Tibial artery (tissue), 4 donors: ENCODE results near the gene LCLAT1.
A peak's percentile ranks its signal among the peaks of the same experiment; 100 is the strongest.

Source experiments
- DNase-seq, 2 donors: peaks; one replicate each; pipeline ENCODE4 v3.0.0-alpha.2; 2019
- H3K27ac ChIP-seq, 2 donors: fragments of 200-600 bp; sonication (generic) in 1 of 2; 1 replicate in 1 of 2; 2 replicates in 1 of 2; pipeline ENCODE4 v1.5.1; 2018 to 2019; ENCODE audit warnings: mild to moderate bottlenecking in 1 of 2
- H3K27me3 ChIP-seq, 2 donors: fragments of 200-600 bp; sonication (generic) in 1 of 2; one replicate each; pipeline versions ENCODE4 v1.5.1 to v1.6.0; 2016 to 2019
- H3K36me3 ChIP-seq, 3 donors: fragments of 200-600 bp; sonication (generic) in 2 of 3; one replicate each; pipeline ENCODE4 v1.5.1; 2016 to 2019; ENCODE audit warnings: mild to moderate bottlenecking in 2 of 3
- H3K4me1 ChIP-seq, 4 donors: fragments of 200-600 bp; sonication (generic) in 2 of 4; 1 replicate in 3 of 4; 2 replicates in 1 of 4; pipeline ENCODE4 v1.5.1; 2016 to 2019
- H3K4me3 ChIP-seq, 2 donors: fragments of 200-600 bp; sonication (generic) in 1 of 2; 1 replicate in 1 of 2; 2 replicates in 1 of 2; pipeline ENCODE4 v1.5.1; 2018 to 2019; ENCODE audit warnings: mild to moderate bottlenecking in 2 of 2
- H3K9me3 ChIP-seq, 3 donors: fragments of 200-600 bp; sonication (generic) in 1 of 3; one replicate each; pipeline ENCODE4 v1.5.1; 2016 to 2019
- CTCF ChIP-seq, 2 experiments: fragments of 200-600 bp in 1 of 2; fragments of 450-650 bp in 1 of 2; IDR thresholded peaks; one replicate each; pipeline ENCODE4 v1.5.1; 2017 to 2019; ENCODE audit warnings: antibody characterized with exemption in 2 of 2, mild to moderate bottlenecking in 1 of 2, moderate library complexity in 1 of 2
- intact Hi-C: fragments of 100-400 bp; cut with DNase I; formaldehyde crosslinking; loops from one replicate; pipeline ENCODE4 v1.15.0; 2023; ENCODE audit warnings: low total_unique reads

The LCLAT1 gene

GRCh38 chr2:30456579-30456978 is 9.5 kb downstream of the LCLAT1 start:
- Histone ChIP-seq H3K4me1 (peaks cover 0 to 10% (median 0%) of the 10 kb centered on the region in 4 donors), H3K4me3 (no peak overlapping the region), H3K9me3 (no peaks in the 10 kb centered on the region), H3K27ac (no peak overlapping the region), H3K27me3 (no peaks in the 10 kb centered on the region), H3K36me3 (no peaks in the 10 kb centered on the region)
- intact Hi-C loops, result no loop called here
- DNase-seq, result no peak
- no peak for TF ChIP-seq CTCF (IDR thresholded peaks at IDR 0.05)

GRCh38 chr2:30457296-30457695 is 10.2 kb downstream of the LCLAT1 start:
- Histone ChIP-seq H3K27me3 (no peaks in the 10 kb centered on the region), H3K36me3 (no peaks in the 10 kb centered on the region), H3K9me3 (no peaks in the 10 kb centered on the region), H3K27ac (no peak overlapping the region), H3K4me1 (peaks cover 0 to 10% (median 0%) of the 10 kb centered on the region in 4 donors), H3K4me3 (no peak overlapping the region)
- DNase-seq, result no peak
- TF ChIP-seq CTCF (IDR thresholded peaks at IDR 0.05), result no peak
- intact Hi-C loops, result no loop called here

GRCh38 chr2:30459140-30459539 is 12.1 kb downstream of the LCLAT1 start:
- intact Hi-C loops, result no loop called here
- no peaks in the 10 kb centered on the region for H3K36me3 ChIP-seq
- no peak for TF ChIP-seq CTCF (IDR thresholded peaks at IDR 0.05)

GRCh38 chr2:30462131-30462857 is 15.2 kb downstream of the LCLAT1 start:
- no peak for DNase-seq
- intact Hi-C loops, result no loop called here
- H3K36me3 ChIP-seq, result no peaks in the 10 kb centered on the region
- H3K9me3 ChIP-seq, result no peaks in the 10 kb centered on the region
- H3K4me3 ChIP-seq, result no peak overlapping the region
- no peaks in the 10 kb centered on the region for H3K27me3 ChIP-seq
- H3K27ac ChIP-seq, result no peak overlapping the region
- no peak for TF ChIP-seq CTCF (IDR thresholded peaks at IDR 0.05)
- H3K4me1 ChIP-seq, result peaks cover 0 to 22% (median 4%) of the 10 kb centered on the region in 4 donors

More at GRCh38 chr2:30459140-30459539, 12.1 kb downstream of the LCLAT1 start:
- H3K27ac ChIP-seq, result no peak overlapping the region
- no peaks in the 10 kb centered on the region for H3K9me3 ChIP-seq
- peaks cover 0 to 15% (median 2%) of the 10 kb centered on the region in 4 donors for H3K4me1 ChIP-seq
- DNase-seq, result no peak
- H3K27me3 ChIP-seq, result no peaks in the 10 kb centered on the region
- no peak overlapping the region for H3K4me3 ChIP-seq

- H3K4me1 ChIP-seq, result peaks cover 0 to 22% (median 4%) of the 10 kb centered on the region in 4 donors
- intact Hi-C loops, result no loop called here
- TF ChIP-seq CTCF (IDR thresholded peaks at IDR 0.05), result no peak
- no peak for DNase-seq
- H3K36me3 ChIP-seq, result no peaks in the 10 kb centered on the region
- H3K4me3 ChIP-seq, result no peak overlapping the region
- H3K9me3 ChIP-seq, result no peaks in the 10 kb centered on the region
- no peaks in the 10 kb centered on the region for H3K27me3 ChIP-seq
- peak overlapping the region in 1 of 2 donors; percentile 58 for H3K27ac ChIP-seq
Observed at GRCh38 chr2:30463535-30463934, 16.5 kb downstream of the LCLAT1 start.
